H1 (cell line): ENCODE measurements around the gene HRH3. TPM values are rescaled to one million over a fixed set of nuclear protein-coding genes. Genes with fewer than 3 reads are reported as not detected.

Source experiments
- CTCF ChIA-PET: fragments of 300-600 bp; sonication (Branson Sonifier 250); formaldehyde crosslinking; loops from one replicate; lab custom pipeline; 2021; ENCODE audit not compliant: partially characterized antibody; lab: Charles Lee
- POLR2A ChIA-PET: fragments of 300-600 bp; sonication (Branson Sonifier 250); formaldehyde crosslinking; loops from one replicate; lab custom pipeline; 2021; ENCODE audit warnings: inconsistent platforms; ENCODE audit not compliant: partially characterized antibody; lab: Charles Lee
- DNase-seq, 2 experiments: peaks; one replicate each; pipeline versions ENCODE4 v3.0.0 to v3.0.0-alpha.2; 2010 to 2022; ENCODE audit warnings: low spot score in 2 of 2, low read depth in 1 of 2, mixed read lengths in 1 of 2
- FAIRE-seq: peaks from 2 replicates; lab custom pipeline; 2011; peaks lifted over from hg19 to GRCh38; lab: Jason Lieb, UNC
- H2AFZ ChIP-seq: 2 replicates; pipeline ENCODE4 v1.8.1; 2012; ENCODE audit warnings: low read length, inconsistent platforms
- H2AK5ac ChIP-seq: 2 replicates; pipeline ENCODE4 v1.6.1; 2013; ENCODE audit warnings: low read depth, low read length
- H2BK120ac ChIP-seq: replicated peaks from 2 replicates; pipeline ENCODE3; 2013; ENCODE audit warnings: low read depth, low read length, inconsistent platforms
- H2BK12ac ChIP-seq: 2 replicates; pipeline ENCODE4 v1.6.1; 2013; ENCODE audit warnings: low read depth, low read length
- H2BK15ac ChIP-seq: 2 replicates; pipeline ENCODE4 v1.6.1; 2013; ENCODE audit warnings: low read length
- H2BK20ac ChIP-seq: 2 replicates; pipeline ENCODE4 v1.6.1; 2013; ENCODE audit warnings: low read length
- H2BK5ac ChIP-seq: 2 replicates; pipeline ENCODE4 v1.6.1; 2013; ENCODE audit warnings: low read depth, low read length
- H3K14ac ChIP-seq: 2 replicates; pipeline ENCODE4 v1.6.1; 2013; ENCODE audit warnings: inconsistent platforms; ENCODE audit not compliant: insufficient read length
- H3K18ac ChIP-seq: 2 replicates; pipeline ENCODE4 v1.6.1; 2013; ENCODE audit warnings: low read length; ENCODE audit errors: extremely low read depth
- H3K23ac ChIP-seq: 2 replicates; pipeline ENCODE4 v1.6.1; 2013; ENCODE audit warnings: inconsistent platforms; ENCODE audit not compliant: insufficient read length
- H3K23me2 ChIP-seq: 2 replicates; pipeline ENCODE4 v1.6.1; 2013; ENCODE audit warnings: low read depth, low read length
- H3K27ac ChIP-seq: 2 replicates; pipeline ENCODE4 v1.6.1; 2011; ENCODE audit warnings: low read depth, low read length, inconsistent platforms
- H3K27me3 ChIP-seq, 4 experiments: replicated peaks in 1 of 4; 1 replicate in 1 of 4; 2 replicates in 3 of 4; pipeline versions ENCODE4 v1.6.1 to v1.8.1; 2011 to 2013; ENCODE audit warnings: low read length in 3 of 4, mild to moderate bottlenecking in 3 of 4, inconsistent platforms in 2 of 4, mixed read lengths in 2 of 4, moderate library complexity in 1 of 4; ENCODE audit not compliant: control insufficient read depth in 3 of 4, insufficient read depth in 3 of 4; ENCODE audit errors: extremely low read depth in 1 of 4
- H3K36me3 ChIP-seq, 4 experiments: 2 replicates each; pipeline versions ENCODE4 v1.6.1 to v1.8.1; 2011 to 2013; ENCODE audit warnings: mild to moderate bottlenecking in 4 of 4, low read length in 3 of 4, moderate library complexity in 2 of 4, control low read depth in 1 of 4, inconsistent platforms in 1 of 4; ENCODE audit not compliant: insufficient read depth in 4 of 4, control insufficient read depth in 2 of 4
- H3K4ac ChIP-seq: replicated peaks from 2 replicates; pipeline ENCODE3; 2013; ENCODE audit warnings: low read length, low read depth, mixed read lengths, inconsistent platforms; ENCODE audit not compliant: insufficient read length
- H3K4me1 ChIP-seq, 4 experiments: replicated peaks in 1 of 4; 1 replicate in 1 of 4; 2 replicates in 3 of 4; pipeline versions ENCODE4 v1.6.1 to v1.8.1; 2011 to 2013; ENCODE audit warnings: low read length in 3 of 4, inconsistent platforms in 2 of 4, mixed read lengths in 1 of 4; ENCODE audit not compliant: insufficient read depth in 4 of 4, control insufficient read depth in 3 of 4
- H3K4me2 ChIP-seq, 2 experiments: 2 replicates each; pipeline versions ENCODE4 v1.6.1 to v1.8.1; 2011 to 2013; ENCODE audit warnings: low read depth in 2 of 2, low read length in 2 of 2, control low read depth in 1 of 2, inconsistent platforms in 1 of 2, mild to moderate bottlenecking in 1 of 2; ENCODE audit not compliant: insufficient read depth in 1 of 2
- H3K4me3 ChIP-seq, 4 experiments: fragments of 200-600, 300-600 bp in 1 of 4; sonication (generic), shearing (Covaris generic), sonication (Bioruptor Twin) in 1 of 4; 2 replicates each; pipeline versions ENCODE4 v1.5.1 to v1.8.1; 2011 to 2016; ENCODE audit warnings: low read length in 4 of 4, low read depth in 3 of 4, control low read depth in 2 of 4, inconsistent platforms in 2 of 4, mild to moderate bottlenecking in 2 of 4, mixed read lengths in 1 of 4, moderate library complexity in 1 of 4; ENCODE audit not compliant: insufficient read depth in 2 of 4; ENCODE audit errors: extremely low read depth in 1 of 4
- H3K56ac ChIP-seq: replicated peaks from 2 replicates; pipeline ENCODE3; 2013; ENCODE audit warnings: low read depth, mild to moderate bottlenecking, mixed read lengths, low read length, inconsistent platforms; ENCODE audit not compliant: insufficient read length
- H3K79me1 ChIP-seq: 2 replicates; pipeline ENCODE4 v1.6.1; 2013; ENCODE audit warnings: low read depth, low read length, control low read depth
- H3K79me2 ChIP-seq, 2 experiments: 2 replicates each; pipeline versions ENCODE4 v1.6.1 to v1.8.1; 2012 to 2013; ENCODE audit warnings: low read length in 2 of 2, mild to moderate bottlenecking in 2 of 2, inconsistent platforms in 1 of 2; ENCODE audit not compliant: insufficient read depth in 2 of 2, control insufficient read depth in 1 of 2
- H3K9ac ChIP-seq, 4 experiments: replicated peaks in 1 of 4; 1 replicate in 1 of 4; 2 replicates in 3 of 4; pipeline versions ENCODE4 v1.6.1 to v1.8.1; 2011 to 2013; ENCODE audit warnings: low read depth in 3 of 4, low read length in 3 of 4, control low read depth in 2 of 4, mild to moderate bottlenecking in 2 of 4, moderate library complexity in 2 of 4, inconsistent platforms in 1 of 4; ENCODE audit errors: extremely low read depth in 1 of 4
- H3K9me3 ChIP-seq, 2 experiments: 2 replicates each; pipeline versions ENCODE4 v1.6.1 to v1.8.1; 2012 to 2013; ENCODE audit warnings: mild to moderate bottlenecking in 2 of 2, moderate library complexity in 2 of 2, control low read depth in 1 of 2, inconsistent platforms in 1 of 2, low read depth in 1 of 2, low read length in 1 of 2, mixed read lengths in 1 of 2; ENCODE audit not compliant: insufficient read depth in 2 of 2
- H4K20me1 ChIP-seq, 2 experiments: replicated peaks in 1 of 2; 2 replicates each; pipeline versions ENCODE3 to v1.8.1; 2011 to 2013; ENCODE audit warnings: inconsistent platforms in 2 of 2, low read length in 2 of 2, mild to moderate bottlenecking in 1 of 2; ENCODE audit not compliant: insufficient read depth in 2 of 2, control insufficient read depth in 1 of 2
- H4K5ac ChIP-seq: 2 replicates; pipeline ENCODE4 v1.6.1; 2013; ENCODE audit warnings: low read length, low read depth, mixed read lengths, inconsistent platforms; ENCODE audit not compliant: insufficient read length
- H4K8ac ChIP-seq: 2 replicates; pipeline ENCODE4 v1.8.0; 2013; ENCODE audit warnings: mild to moderate bottlenecking, moderate library complexity, low read length, inconsistent platforms; ENCODE audit not compliant: insufficient read depth; ENCODE audit errors: extremely low read depth
- H4K91ac ChIP-seq: replicated peaks from 2 replicates; pipeline ENCODE3; 2013; ENCODE audit warnings: low read length, mixed read lengths, inconsistent platforms; ENCODE audit not compliant: insufficient read length
- JUN ChIP-seq: IDR thresholded peaks from 2 replicates; pipeline ENCODE4 v1.6.1; 2011; ENCODE audit warnings: low read depth, mild to moderate bottlenecking, improper control_type of control experiment, low read length
- KDM1A ChIP-seq: fragments of 200-600, 300-600 bp; sonication (generic); IDR thresholded peaks from 2 replicates; pipeline ENCODE4 v1.7.1; 2016; ENCODE audit warnings: mild to moderate bottlenecking, low read length, borderline replicate concordance
- NRF1 ChIP-seq: IDR thresholded peaks from 2 replicates; pipeline ENCODE4 v1.6.1; 2011; ENCODE audit warnings: mild to moderate bottlenecking, low read depth, low read length, improper control_type of control experiment
- RBBP5 ChIP-seq: IDR thresholded peaks from 2 replicates; pipeline ENCODE4 v1.7.1; 2012; ENCODE audit warnings: low read depth, mild to moderate bottlenecking, inconsistent platforms, low read length, moderate library complexity, borderline replicate concordance
- WGBS, 2 experiments: shearing (Covaris generic) in 1 of 2; methylation state at CpG; one replicate each; pipeline versions ENCODE4 v1.1.6 to v1.1.7; 2013 to 2015; ENCODE audit warnings: low lambda C conversion rate in 2 of 2, mixed read lengths in 2 of 2, inconsistent platforms in 1 of 2, low coverage in 1 of 2, missing lambda C conversion rate in 1 of 2; ENCODE audit not compliant: insufficient replicate concordance in 2 of 2, insufficient coverage in 1 of 2, insufficient read length in 1 of 2; ENCODE audit errors: extremely low coverage in 1 of 2, missing lambda C conversion rate in 1 of 2; 5-methylcytosine and 5-hydroxymethylcytosine counted together
- polyA plus RNA-seq, 7 experiments: library from polyadenylated mRNA; depleted of rRNA in 3 of 7; stranded (reverse) in 5 of 7; unstranded in 2 of 7; fragments of >200 nt in 5 of 7; fragments of 200-250 nt in 2 of 7; gene quantifications; 1 replicate in 5 of 7; 2 replicates in 1 of 7; 4 replicates in 1 of 7; pipeline versions ENCODE4 v1.2.1 to v1.2.3, GENCODE V29; 2011 to 2013; ENCODE audit warnings: missing spikeins in 2 of 7, mixed read lengths in 2 of 7
- total RNA-seq: library from RNA; stranded (reverse); fragmentation: NEBNext Ultra II Directional; extraction: Animal tissue kit (Norgen Biotek cat#: 25700); gene quantifications from 2 replicates; pipeline ENCODE4 v1.2.1, GENCODE V29; 2021

Gene HRH3
- total and polyA plus RNA-seq, 2 of the 8 experiments (the other 6 are each of a cell fraction or from before 2014, with no cell fraction given) = 2.0 to 4.5 TPM

DNA sequence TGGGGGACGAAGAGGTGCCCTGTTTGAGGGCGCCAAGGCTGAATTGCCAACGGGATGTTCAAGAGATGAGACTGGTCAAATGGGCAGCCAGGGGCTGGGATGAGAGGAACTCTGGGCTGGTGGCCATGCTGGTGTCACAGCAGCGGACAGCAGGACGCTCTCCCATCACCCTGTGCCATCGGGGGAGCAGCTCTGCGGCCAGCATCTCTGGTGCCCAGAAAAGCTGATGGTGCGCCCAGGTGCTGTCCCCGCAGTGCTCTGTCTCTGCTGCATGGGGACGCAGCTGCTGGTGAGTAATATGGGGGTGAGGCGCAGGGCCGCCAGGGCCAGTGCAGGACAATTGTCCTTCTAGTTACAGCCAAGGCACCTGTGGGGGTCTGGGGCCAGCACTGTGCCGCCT lies 4.9 kb upstream of the HRH3 start:
- H4K20me1 ChIP-seq = peaks cover 3 to 21% of the 10 kb centered on the region in 2 experiments
- H3K27me3 ChIP-seq = peaks cover 0 to 41% (median 23%) of the 10 kb centered on the region in 4 experiments; a peak in 6 of 7 replicates
- H2BK12ac ChIP-seq = no peak overlapping the region
- no peak overlapping the region for H2BK120ac ChIP-seq
- H3K56ac ChIP-seq = no peak overlapping the region
- no peak overlapping the region for H3K4ac ChIP-seq
- peaks cover 0 to 3% of the 10 kb centered on the region in 2 experiments; a peak in 1 of 4 replicates for H3K9me3 ChIP-seq
- H2BK15ac ChIP-seq = peak overlapping the region; percentile 61; the same call in 1 of the 2 replicates
- no peaks in the 10 kb centered on the region for H3K36me3 ChIP-seq
- no peak overlapping the region for H3K4me3 ChIP-seq
- H3K23ac ChIP-seq = no peak overlapping the region
- FAIRE-seq (no peak), DNase-seq (no peak)
- no peak overlapping the region for H2BK5ac ChIP-seq
- no peaks in the 10 kb centered on the region for H3K79me2 ChIP-seq
- H3K14ac ChIP-seq = no peak overlapping the region
- no peak overlapping the region for H3K9ac ChIP-seq
- H3K23me2 ChIP-seq = peaks cover 22% of the 10 kb centered on the region; the same call in 1 of the 2 replicates
- H2AK5ac ChIP-seq = no peak overlapping the region
- no peak overlapping the region for H3K27ac ChIP-seq
- peaks cover 0 to 22% (median 14%) of the 10 kb centered on the region in 4 experiments; a peak in 6 of 7 replicates for H3K4me1 ChIP-seq
- H3K18ac ChIP-seq = no peak overlapping the region
- H4K91ac ChIP-seq = no peak overlapping the region
- WGBS, 2 experiments = 90% methylated on average over 12 of the region's 13 CpGs; no CpG with 5 or more reads in 1 of the 2 experiments
- CTCF ChIA-PET = interaction anchor here (0.9 to 1.8 kb wide), 2 partner anchors 15 to 74 kb away, joined by 3 read pairs; no protein-coding TSS in a partner anchor
- H2AFZ ChIP-seq = no peak overlapping the region
- H3K4me2 ChIP-seq = no peak overlapping the region
- TF ChIP-seq RBBP5 = no peak
- TF ChIP-seq KDM1A = no peak
- no peak for TF ChIP-seq JUN
- no peak for TF ChIP-seq NRF1
- H3K79me1 ChIP-seq = 0 out of 2 replicates have a peak, but pooled peaks cover 2% of the 10 kb centered on the region
- H4K5ac ChIP-seq = no peak overlapping the region
- H2BK20ac ChIP-seq = no peak overlapping the region
- H4K8ac ChIP-seq = no peak overlapping the region
- POLR2A ChIA-PET = no interaction called here
